Muscle of arm (tissue), 14 donors: ENCODE data around the gene RTEL1. TPM values are rescaled to one million over a fixed set of nuclear protein-coding genes. Genes with fewer than 3 reads are reported as not detected.
"Not testable (repeated sequence)": the region's sequence is repeated elsewhere in the genome, so short reads cannot be mapped to it uniquely, and the experiment has no call there.

Experiments
- DNase-seq: peaks from one replicate; pipeline ENCODE4 v3.0.0-alpha.2; 2013
- long read RNA-seq, 11 donors: transcript quantifications; one replicate each; lab custom pipeline, GENCODE V29; 2026
- polyA plus RNA-seq, 12 donors: library from polyadenylated mRNA; unstranded; fragments of 120-200 nt; gene quantifications; one replicate each; pipeline ENCODE4 v1.2.1, GENCODE V29; 2013; ENCODE audit not compliant: insufficient read length in 12 of 12

RTEL1 gene
- polyA plus RNA-seq = 10 to 100 TPM in 7 of 12 donors, 1 to 10 TPM in 4, not detected in 1; 8.2 to 18.1 (median 10.8) TPM
- long read RNA-seq, donor 1 = 0 reads
- long read RNA-seq, donor 2 = 0 reads
- long read RNA-seq, donor 3 = 0 reads
- long read RNA-seq, donor 4 = 0 reads
- long read RNA-seq, donor 5 = 0 reads
- long read RNA-seq, donor 6 = 0 reads
- long read RNA-seq, donor 7 = 0 reads
- long read RNA-seq, donor 8 = 0 reads
- long read RNA-seq, donor 9 = 0 reads
- long read RNA-seq, donor 10 = 0 reads
- long read RNA-seq, donor 11 = 0 reads

DNA sequence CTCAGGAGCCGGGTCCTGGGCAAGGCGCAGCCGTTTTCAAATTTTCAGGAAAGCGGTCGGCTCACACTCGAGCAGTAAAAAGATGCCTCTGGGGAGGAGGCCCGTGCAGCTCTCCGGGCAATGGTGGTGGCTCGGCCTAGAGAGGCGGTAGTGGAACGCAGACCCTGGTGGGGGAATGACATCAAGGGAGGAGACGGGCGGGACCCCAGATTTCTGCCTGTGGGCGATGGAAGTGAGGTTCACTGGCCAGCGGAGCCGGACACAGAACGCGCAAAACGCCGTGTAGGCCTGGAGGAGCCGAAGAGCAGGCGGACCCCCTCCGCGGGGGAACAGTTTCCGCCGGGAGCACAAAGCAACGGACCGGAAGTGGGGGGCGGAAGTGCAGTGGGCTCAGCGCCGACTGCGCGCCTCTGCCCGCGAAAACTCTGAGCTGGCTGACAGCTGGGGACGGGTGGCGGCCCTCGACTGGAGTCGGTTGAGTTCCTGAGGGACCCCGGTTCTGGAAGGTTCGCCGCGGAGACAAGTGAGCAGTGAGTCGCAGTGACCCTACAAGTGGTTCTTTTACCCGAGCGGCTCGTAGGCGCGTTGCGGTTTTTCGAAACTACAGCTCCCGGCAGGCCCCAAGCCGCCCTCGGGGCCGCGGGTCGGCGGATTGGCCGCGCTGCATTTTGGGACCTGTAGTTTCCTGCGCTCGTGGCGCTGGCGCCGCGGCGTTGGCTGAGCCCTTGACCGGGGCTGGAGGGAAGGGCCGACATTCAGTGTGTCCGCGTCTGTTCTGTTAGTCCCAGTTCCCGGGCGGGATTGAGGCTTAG, at the start of gene RTEL1:
Gene RTEL1, plus strand, starts transcription at position 376 of the 812 bp plus-strand sequence. CDS start 1,091 bp downstream, outside the sequence.
- DNase-seq = peak; percentile 96

DNA sequence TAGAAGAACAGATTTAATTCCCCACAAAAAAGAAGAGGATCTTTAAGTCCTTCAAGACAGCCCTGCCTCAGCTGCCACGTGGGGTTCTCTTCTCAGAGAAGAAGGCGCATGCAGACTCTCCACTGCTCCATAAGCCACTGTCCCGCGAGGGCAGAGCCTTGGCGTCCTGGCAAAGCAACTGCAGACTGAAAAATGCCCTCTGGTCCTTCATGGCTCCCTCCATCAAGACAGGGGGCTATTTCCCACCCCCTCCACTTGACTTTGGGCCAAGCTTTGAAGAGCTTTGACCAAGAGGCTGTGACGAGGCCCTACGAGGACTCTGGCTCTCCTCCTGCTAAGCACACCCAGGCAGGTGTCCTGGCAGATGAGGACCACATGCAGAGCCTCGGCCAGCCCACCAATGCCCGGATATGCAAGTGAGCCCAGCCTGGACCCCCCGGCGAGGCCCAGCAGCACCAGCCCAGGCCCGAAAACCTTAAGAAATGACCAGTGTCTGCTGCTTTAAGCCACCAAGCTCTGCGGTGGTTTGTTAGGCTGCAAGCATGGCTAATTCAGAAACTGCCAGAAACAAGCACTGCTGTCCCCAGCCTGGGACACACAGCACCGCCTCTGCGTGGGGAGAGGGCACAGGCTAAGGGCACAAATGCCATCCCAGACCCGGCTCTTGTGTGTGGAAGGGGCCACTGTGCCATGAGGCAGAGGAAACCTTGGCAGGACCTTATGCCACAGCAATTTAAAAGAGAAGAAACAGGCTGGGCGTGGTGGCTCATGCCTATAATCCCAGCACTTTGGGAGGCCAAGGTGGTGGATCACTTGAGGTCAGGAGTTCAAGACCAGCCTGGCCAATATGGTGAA, 47.3 kb upstream of the RTEL1 start:
- no peak for DNase-seq

- DNase-seq = no peak
Observed at GRCh38 chr20:63611646-63612045, 46.5 kb upstream of the RTEL1 start.

GRCh38 chr20:63612276-63612931, 45.7 kb upstream of the RTEL1 start:
- DNase-seq = no peak

DNA sequence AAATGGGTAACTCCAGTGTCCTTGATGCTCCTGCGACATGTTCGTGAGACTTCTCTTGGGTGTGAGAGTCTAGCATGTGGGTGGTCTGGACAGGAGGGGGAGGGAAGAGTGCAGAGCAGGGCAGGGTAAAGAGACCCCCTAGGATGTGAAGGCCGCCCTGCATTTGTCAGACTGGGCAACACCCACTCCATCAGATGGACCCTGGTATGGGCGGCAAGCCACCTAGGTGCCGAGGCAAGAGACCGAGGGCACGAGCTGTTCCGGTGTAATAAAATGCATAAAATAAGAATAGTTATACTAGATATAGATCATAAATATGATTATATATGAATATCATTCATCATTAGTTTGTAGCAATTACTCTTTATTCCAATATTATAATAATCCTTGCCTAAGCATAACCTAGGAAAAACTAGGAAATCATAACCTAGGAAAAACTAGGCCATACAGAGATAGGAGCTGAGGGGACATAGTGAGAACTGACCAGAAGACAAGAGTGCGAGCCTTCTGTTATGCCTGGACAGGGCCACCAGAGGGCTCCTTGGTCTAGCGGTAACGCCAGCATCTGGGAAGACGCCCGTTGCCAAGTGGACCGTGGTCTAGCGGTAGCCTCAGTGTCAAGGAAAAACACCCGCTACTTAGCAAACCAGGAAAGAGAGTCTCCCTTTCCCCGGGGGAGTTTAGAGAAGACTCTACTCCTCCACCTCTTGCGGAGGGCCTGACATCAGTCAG, 44.1 kb upstream of the RTEL1 start:
- not testable (repeated sequence) for DNase-seq

GRCh38 chr20:63617092-63617875, 40.8 kb upstream of the RTEL1 start:
- no peak for DNase-seq

GRCh38 chr20:63617876-63618265, 40.2 kb upstream of the RTEL1 start:
- no peak for DNase-seq

DNA sequence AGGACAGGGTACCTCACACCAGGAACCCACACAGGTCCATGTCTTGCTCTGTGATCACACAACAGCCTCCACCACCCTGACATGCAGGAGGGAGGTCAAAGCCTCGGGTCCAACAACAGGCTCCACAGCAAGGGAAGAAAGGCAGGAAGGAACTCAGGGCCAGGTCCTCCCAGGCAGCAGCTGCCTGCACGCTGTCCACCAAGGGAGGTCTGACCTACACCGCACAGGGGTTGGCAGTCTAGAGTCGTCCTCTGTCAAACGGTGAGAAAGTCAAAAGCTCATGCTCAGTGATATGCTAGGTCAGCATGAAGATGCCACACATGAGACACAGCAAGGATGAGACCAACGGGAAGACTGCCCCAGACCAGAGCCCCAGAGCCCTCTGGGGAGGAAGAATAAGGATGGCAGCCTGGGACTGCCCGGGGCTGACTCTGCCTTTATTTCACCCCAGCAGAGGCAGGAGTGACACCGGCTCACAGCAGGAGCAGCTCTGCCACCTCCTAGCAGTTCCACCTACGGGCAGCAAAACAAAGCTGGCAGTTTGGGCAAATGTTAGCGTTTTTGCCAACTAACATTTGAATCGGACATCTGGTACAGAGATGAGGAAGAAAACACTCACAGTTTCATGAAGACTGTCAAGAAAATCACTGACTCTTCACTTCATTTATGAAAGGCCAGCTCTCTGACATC, 39.7 kb upstream of the RTEL1 start:
- DNase-seq = no peak

DNA sequence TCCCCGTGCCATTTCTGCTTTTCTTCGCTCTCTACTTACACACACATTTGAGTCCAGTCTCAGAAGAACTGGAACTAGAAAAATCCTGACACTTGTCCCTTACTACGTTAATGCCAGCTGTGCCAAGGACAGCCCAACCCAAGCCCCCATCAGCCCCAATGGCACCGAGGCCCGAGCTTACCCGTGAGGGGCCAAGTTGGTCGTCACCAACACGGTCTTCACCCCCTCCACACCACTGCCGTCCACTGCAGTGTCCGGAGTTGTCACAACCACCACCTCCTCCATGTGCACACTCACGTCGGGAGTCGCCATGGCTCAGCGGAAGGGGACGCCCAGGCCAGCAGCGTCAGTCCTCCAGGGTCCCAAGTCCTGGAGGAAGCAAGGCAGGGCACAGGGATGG, 39.0 kb upstream of the RTEL1 start:
- no peak for DNase-seq

DNA sequence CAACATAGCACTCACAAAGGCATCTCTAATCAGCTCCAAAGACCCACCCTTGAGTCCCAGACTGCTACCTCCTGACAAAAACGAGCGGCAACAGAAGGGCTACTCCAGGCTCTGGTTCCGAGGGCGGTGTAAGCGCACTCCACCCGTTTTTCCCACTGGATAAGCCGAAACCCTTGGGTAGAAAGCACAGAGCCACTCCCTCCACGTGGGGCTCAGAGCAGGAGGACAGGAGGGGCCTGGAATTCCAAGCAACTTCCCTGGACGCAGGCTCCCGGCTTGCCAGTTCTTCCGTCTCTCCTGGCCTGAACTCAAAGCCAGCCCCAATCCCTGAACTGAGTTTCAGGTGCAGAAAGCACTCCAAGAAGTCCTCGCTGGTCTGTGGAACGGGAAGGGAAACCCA, 38.6 kb upstream of the RTEL1 start:
- DNase-seq = no peak

GRCh38 chr20:63620991-63621390, 37.1 kb upstream of the RTEL1 start:
- DNase-seq = no peak

GRCh38 chr20:63622096-63622495, 36.0 kb upstream of the RTEL1 start:
- DNase-seq = no peak

- no peak for DNase-seq
Observed at GRCh38 chr20:63622732-63623131, 35.4 kb upstream of the RTEL1 start.

DNA sequence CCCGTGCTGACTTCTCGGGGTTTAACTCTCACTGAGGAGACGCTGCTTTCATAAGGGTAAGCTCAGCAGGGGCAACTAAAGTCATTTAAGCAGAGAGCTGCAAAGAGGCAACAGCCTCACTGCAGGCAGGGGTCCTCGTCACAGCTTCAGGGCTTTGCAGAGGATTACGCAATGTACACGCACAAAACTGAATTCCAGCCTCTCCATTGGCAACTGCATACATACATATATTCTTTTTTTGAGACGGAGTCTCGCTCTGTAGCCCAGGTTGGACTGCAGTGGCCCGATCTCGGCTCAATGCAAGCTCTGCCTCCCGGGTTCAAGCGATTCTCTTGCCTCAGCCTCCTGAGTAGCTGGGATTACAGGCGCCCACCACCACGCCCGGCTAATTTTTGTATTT, 33.6 kb upstream of the RTEL1 start:
- DNase-seq = no peak

DNA sequence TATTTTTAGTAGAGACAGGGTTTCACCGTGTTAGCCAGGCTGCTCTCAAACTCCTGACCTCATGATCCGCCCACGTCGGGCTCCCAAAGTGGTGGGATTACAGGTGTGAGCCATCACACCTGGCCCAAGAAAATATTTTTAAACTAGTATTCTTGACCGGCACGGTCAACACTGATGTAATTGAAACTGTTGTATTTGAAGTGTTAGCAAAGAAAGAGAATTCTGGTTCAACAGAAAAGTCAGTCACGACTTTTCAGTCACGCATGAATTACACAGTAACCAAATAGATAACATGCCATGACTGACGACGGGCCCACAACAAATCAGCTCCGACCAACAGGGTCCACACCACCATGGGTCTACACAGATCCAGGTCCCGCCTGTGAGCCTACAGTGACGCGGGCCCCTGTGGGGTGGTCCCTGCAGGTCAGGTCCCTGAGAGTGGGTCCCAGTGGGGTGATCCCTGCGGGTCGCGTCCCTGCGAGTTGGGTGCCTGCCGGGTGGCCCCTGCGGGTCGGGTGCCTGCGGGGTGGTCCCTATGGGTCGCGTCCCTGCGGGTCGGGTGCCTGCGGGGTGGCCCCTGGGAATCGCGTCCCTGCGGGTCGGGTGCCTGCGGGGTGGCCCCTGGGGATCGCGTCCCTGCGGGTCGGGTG, 32.2 kb upstream of the RTEL1 start:
- no peak for DNase-seq

DNA sequence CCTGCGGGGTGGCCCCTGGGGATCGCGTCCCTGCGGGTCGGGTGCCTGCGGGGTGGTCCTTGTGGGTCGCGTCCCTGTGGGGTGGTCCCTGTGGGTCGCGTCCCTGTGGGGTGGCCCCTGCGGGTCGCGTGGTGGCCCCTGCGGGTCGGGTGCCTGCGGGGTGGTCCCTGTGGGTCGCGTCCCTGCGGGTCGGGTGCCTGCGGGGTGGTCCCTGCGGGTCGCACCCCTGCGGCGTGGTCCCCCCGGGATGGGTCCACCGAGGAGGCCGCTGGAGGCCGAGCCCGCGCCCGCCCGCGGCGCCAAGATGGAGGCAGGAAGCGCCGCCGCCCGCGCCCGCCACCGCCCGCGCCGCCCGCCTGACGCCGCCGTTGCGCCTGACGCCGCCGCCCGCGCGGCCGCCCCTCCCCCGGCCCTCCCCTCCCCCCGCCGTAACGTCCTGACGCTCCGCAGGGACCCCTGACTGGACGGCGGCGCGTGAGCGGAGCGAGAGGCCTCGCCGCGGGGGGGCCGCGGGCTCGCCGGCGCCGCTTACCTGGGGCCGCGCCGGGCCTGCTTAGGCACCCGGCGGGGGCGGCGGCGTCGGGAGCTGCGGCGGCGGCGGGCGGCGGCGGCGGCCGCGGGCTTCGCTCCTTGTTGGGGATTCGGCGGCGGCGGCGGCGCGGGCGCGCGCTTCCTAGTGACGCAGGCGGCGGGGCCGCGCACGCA, 31.5 kb upstream of the RTEL1 start, which contains the start of gene GMEB2:
Gene GMEB2, minus strand, starts transcription at position 678 of the 705 bp plus-strand sequence. CDS start 7,704 bp downstream, outside the sequence.
- peak; percentile 61 for DNase-seq

DNA sequence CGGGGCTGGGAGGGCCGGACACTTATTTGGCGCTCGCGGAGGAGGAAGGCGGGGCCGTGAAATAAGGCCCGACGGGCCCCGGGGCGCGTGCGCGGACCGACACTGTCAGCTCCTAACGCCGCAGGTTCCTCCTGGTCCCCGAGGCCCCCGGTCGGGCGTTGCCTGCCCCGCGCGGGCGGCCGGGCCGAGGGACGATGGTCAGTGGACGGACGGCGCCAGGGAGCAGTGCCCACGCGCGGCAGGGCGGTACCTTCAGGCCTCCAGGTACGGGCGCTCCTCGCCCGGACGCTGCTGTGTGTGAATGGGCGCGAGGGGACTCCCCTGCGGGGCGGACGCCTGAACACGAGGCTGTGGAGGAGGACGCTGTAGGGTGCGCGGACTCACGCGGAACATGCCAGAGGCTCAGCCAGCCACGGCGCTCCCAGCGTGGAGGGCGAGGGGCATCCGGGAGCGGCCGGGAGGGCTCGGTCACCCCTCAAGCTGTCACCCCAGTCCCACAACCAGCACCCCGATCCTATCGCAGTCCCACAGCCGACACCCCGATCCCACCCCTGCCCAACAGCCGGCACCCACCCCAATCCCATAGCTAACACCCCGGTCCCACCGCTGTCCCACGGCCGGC, 30.9 kb upstream of the RTEL1 start:
- peak; percentile 94 for DNase-seq

GRCh38 chr20:63627751-63628245, 30.3 kb upstream of the RTEL1 start:
- DNase-seq = no peak
